GM13977 (cell line): ENCODE results near the gene SLAMF8.

Source experiments
- DNase-seq: peaks from one replicate; pipeline ENCODE4 v3.0.0; 2012; ENCODE audit warnings: low spot score
- in situ Hi-C: fragments of 300-500 bp; cut with MboI; formaldehyde crosslinking; loops from one replicate; pipeline ENCODE4 v1.12.0; 2022; ENCODE audit warnings: low sequenced_read_pairs, low pct_unique_long_range_greater_than_20kb, mixed read lengths, inconsistent platforms; ENCODE audit not compliant: unreplicated experiment
- TF ChIP-seq, protein P1 (sequence below): IDR thresholded peaks from 2 replicates; pipeline ENCODE4 v1.5.1; 2012; ENCODE audit warnings: mild to moderate bottlenecking, control low read depth; ENCODE audit not compliant: insufficient read depth; ENCODE audit errors: extremely low read depth, missing control alignments

SLAMF8 gene

GRCh38 chr1:159879977-159880376, 53.3 kb downstream of the SLAMF8 start:
- in situ Hi-C loops, result no loop called here
- DNase-seq, result no peak
- TF ChIP-seq, protein P1, sequence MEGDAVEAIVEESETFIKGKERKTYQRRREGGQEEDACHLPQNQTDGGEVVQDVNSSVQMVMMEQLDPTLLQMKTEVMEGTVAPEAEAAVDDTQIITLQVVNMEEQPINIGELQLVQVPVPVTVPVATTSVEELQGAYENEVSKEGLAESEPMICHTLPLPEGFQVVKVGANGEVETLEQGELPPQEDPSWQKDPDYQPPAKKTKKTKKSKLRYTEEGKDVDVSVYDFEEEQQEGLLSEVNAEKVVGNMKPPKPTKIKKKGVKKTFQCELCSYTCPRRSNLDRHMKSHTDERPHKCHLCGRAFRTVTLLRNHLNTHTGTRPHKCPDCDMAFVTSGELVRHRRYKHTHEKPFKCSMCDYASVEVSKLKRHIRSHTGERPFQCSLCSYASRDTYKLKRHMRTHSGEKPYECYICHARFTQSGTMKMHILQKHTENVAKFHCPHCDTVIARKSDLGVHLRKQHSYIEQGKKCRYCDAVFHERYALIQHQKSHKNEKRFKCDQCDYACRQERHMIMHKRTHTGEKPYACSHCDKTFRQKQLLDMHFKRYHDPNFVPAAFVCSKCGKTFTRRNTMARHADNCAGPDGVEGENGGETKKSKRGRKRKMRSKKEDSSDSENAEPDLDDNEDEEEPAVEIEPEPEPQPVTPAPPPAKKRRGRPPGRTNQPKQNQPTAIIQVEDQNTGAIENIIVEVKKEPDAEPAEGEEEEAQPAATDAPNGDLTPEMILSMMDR, result no peak

DNA sequence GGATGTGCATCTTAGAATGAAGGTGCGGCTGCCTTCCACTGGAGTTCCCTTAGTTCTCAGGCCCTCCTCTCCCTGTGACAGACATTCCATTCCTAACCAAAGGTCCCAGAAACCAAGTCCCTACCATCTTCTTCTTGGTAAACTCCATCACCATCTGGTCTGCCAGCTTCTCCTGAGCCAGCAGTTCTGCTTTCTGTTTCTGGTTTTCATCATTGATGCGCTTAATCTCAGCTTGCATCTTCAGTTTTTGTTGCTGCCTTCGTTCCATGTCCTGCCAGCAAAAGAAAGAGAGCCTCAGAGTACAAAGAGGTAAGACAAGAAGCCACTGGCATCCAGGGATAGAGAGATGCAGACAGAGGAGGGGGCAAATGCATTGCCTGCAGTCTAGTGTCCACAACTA, 53.8 kb downstream of the SLAMF8 start:
- TF ChIP-seq, protein P1, result no peak
- no peak for DNase-seq
- in situ Hi-C loops, result no loop called here

GRCh38 chr1:159881622-159882526, 55.2 kb downstream of the SLAMF8 start:
- in situ Hi-C loops, result no loop called here
- TF ChIP-seq, protein P1, result no peak
- no peak for DNase-seq

GRCh38 chr1:159882527-159882862, 55.8 kb downstream of the SLAMF8 start:
- in situ Hi-C loops, result no loop called here
- TF ChIP-seq, protein P1, result no peak
- DNase-seq, result no peak

DNA sequence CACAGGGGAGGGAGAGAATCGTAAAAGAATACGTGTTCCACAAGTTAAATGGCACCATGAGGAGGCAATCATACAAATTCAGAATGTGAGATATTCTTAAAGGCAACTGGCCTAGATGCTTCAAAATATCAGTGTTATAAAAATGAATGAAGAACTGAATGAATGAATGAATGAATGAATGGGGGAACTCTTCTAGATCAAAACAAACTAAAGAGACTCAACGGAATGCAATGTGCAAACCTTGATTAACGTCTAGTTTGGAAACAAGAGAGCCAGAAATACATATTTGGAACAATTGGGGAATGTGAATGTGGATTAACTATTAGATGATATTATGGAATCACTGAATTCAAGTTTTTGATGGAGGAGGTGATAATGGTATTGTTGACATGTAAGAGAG, 56.5 kb downstream of the SLAMF8 start:
- in situ Hi-C loops, result no loop called here
- TF ChIP-seq, protein P1, result no peak

GRCh38 chr1:159884296-159884695, 57.6 kb downstream of the SLAMF8 start:
- TF ChIP-seq, protein P1, result no peak
- in situ Hi-C loops, result no loop called here
- DNase-seq, result no peak

More for the DNA sequence above, 56.5 kb downstream of the SLAMF8 start:
- DNase-seq, result no peak
